Bronchial epithelial cell (primary cell): Measurements from ENCODE around the gene PIM3. TPM values are rescaled to one million over a fixed set of nuclear protein-coding genes. Genes with fewer than 3 reads are reported as not detected.

Source experiments
- DNase-seq: peaks from one replicate; pipeline ENCODE4 v3.0.0-alpha.2; 2010; ENCODE audit warnings: low read depth
- FAIRE-seq: peaks from 2 replicates; lab custom pipeline; 2011; peaks lifted over from hg19 to GRCh38; lab: Jason Lieb, UNC
- H3K27me3 ChIP-seq: 2 replicates; pipeline ENCODE4 v1.5.1; 2011; ENCODE audit warnings: low read length; ENCODE audit not compliant: control insufficient read depth, insufficient read depth
- H3K36me3 ChIP-seq: 2 replicates; pipeline ENCODE4 v1.5.1; 2011; ENCODE audit warnings: low read length; ENCODE audit not compliant: control insufficient read depth, insufficient read depth
- H3K4me3 ChIP-seq: 2 replicates; pipeline ENCODE4 v1.5.1; 2011; ENCODE audit warnings: mild to moderate bottlenecking, low read depth, low read length, control low read depth
- CTCF ChIP-seq: IDR thresholded peaks from 2 replicates; pipeline ENCODE4 v1.5.1; 2011; ENCODE audit warnings: mild to moderate bottlenecking, moderate library complexity, low read length, control low read depth, inconsistent platforms; ENCODE audit not compliant: insufficient read depth, severe bottlenecking
- total RNA-seq: library from RNA; depleted of rRNA; stranded (reverse); fragments of >200 nt; gene quantifications from 2 replicates; pipeline ENCODE4 v1.2.1, GENCODE V29; 2014

The PIM3 gene
- total RNA-seq, 1 donor from 2014 or later, result 67.1 TPM

GRCh38 chr22:49993649-49994360 is 33.2 kb downstream of the PIM3 start:
- no peaks in the 10 kb centered on the region for H3K27me3 ChIP-seq
- no peak overlapping the region for H3K4me3 ChIP-seq
- no peak for FAIRE-seq
- H3K36me3 ChIP-seq, result no peaks in the 10 kb centered on the region
- no peak for TF ChIP-seq CTCF
- DNase-seq, result no peak

GRCh38 chr22:49994361-49995040 is 33.9 kb downstream of the PIM3 start:
- FAIRE-seq (no peak), DNase-seq (no peak)
- Histone ChIP-seq H3K4me3 (no peak overlapping the region), H3K36me3 (no peaks in the 10 kb centered on the region), H3K27me3 (no peaks in the 10 kb centered on the region)
- TF ChIP-seq CTCF, result no peak

- H3K36me3 ChIP-seq, result no peaks in the 10 kb centered on the region
- no peak for FAIRE-seq
- TF ChIP-seq CTCF, result no peak
- DNase-seq, result no peak
- H3K27me3 ChIP-seq, result no peaks in the 10 kb centered on the region
- no peak overlapping the region for H3K4me3 ChIP-seq
Observed at GRCh38 chr22:49995041-49995360, 34.4 kb downstream of the PIM3 start.

- DNase-seq, result no peak
- Histone ChIP-seq H3K4me3 (no peak overlapping the region), H3K27me3 (no peaks in the 10 kb centered on the region), H3K36me3 (no peaks in the 10 kb centered on the region)
- no peak for TF ChIP-seq CTCF
- no peak for FAIRE-seq
Observed at GRCh38 chr22:49995361-49996118, 35.0 kb downstream of the PIM3 start.

- Histone ChIP-seq H3K36me3 (no peaks in the 10 kb centered on the region), H3K4me3 (no peak overlapping the region), H3K27me3 (no peaks in the 10 kb centered on the region)
- no peak for DNase-seq
- no peak for TF ChIP-seq CTCF
- no peak for FAIRE-seq
Observed at GRCh38 chr22:49996119-49996517, 35.5 kb downstream of the PIM3 start.
